Fibroblast of skin of back (primary cell): ENCODE measurements around the gene RPS24.
"Not testable (repeated sequence)": the region's sequence is repeated elsewhere in the genome, so short reads cannot be mapped to it uniquely, and the experiment has no call there.

Experiments used
- DNase-seq: peaks from one replicate; pipeline ENCODE4 v3.0.0-alpha.2; 2013

RPS24 gene

GRCh38 chr10:78058562-78058961 lies 24.9 kb downstream of the RPS24 start:
- no peak for DNase-seq

- DNase-seq, result no peak
Observed at GRCh38 chr10:78059906-78060702, 26.4 kb downstream of the RPS24 start.

GRCh38 chr10:78062296-78062695 lies 28.6 kb downstream of the RPS24 start:
- no peak for DNase-seq

- DNase-seq, result no peak
Observed at GRCh38 chr10:78063236-78063635, 29.6 kb downstream of the RPS24 start.

- DNase-seq, result not testable (repeated sequence)
Observed at GRCh38 chr10:78064919-78065318, 31.3 kb downstream of the RPS24 start.

GRCh38 chr10:78065611-78066010 lies 31.9 kb downstream of the RPS24 start:
- no peak for DNase-seq

GRCh38 chr10:78066012-78066411 lies 32.3 kb downstream of the RPS24 start:
- DNase-seq, result no peak

- DNase-seq, result peak; percentile 12
Observed at GRCh38 chr10:78066728-78067430, 33.2 kb downstream of the RPS24 start.

GRCh38 chr10:78069151-78069550 lies 35.5 kb downstream of the RPS24 start:
- no peak for DNase-seq

GRCh38 chr10:78070064-78070463 lies 36.4 kb downstream of the RPS24 start:
- not testable (repeated sequence) for DNase-seq

- no peak for DNase-seq
Observed at GRCh38 chr10:78070726-78071125, 37.1 kb downstream of the RPS24 start.

GRCh38 chr10:78071140-78071856 lies 37.6 kb downstream of the RPS24 start:
- DNase-seq, result no peak

- no peak for DNase-seq
Observed at GRCh38 chr10:78071857-78072179, 38.2 kb downstream of the RPS24 start.

- DNase-seq, result no peak
Observed at GRCh38 chr10:78072504-78072903, 38.8 kb downstream of the RPS24 start.

GRCh38 chr10:78075806-78076205 lies 42.1 kb downstream of the RPS24 start:
- DNase-seq, result not testable (repeated sequence)

GRCh38 chr10:78078539-78079330 lies 45.1 kb downstream of the RPS24 start:
- no peak for DNase-seq

GRCh38 chr10:78079411-78079810 lies 45.7 kb downstream of the RPS24 start:
- no peak for DNase-seq

GRCh38 chr10:78081292-78081691 lies 47.6 kb downstream of the RPS24 start:
- no peak for DNase-seq

GRCh38 chr10:78082636-78083035 lies 49.0 kb downstream of the RPS24 start:
- no peak for DNase-seq
